ENCODE data around the gene LAMTOR2. TPM values are rescaled to one million over a fixed set of nuclear protein-coding genes. Genes with fewer than 3 reads are reported as not detected.

The LAMTOR2 gene
- total RNA-seq (48.5 and 73.1 TPM in 2 replicates), polyA plus RNA-seq (142 and 165 TPM in 2 replicates)

DNA sequence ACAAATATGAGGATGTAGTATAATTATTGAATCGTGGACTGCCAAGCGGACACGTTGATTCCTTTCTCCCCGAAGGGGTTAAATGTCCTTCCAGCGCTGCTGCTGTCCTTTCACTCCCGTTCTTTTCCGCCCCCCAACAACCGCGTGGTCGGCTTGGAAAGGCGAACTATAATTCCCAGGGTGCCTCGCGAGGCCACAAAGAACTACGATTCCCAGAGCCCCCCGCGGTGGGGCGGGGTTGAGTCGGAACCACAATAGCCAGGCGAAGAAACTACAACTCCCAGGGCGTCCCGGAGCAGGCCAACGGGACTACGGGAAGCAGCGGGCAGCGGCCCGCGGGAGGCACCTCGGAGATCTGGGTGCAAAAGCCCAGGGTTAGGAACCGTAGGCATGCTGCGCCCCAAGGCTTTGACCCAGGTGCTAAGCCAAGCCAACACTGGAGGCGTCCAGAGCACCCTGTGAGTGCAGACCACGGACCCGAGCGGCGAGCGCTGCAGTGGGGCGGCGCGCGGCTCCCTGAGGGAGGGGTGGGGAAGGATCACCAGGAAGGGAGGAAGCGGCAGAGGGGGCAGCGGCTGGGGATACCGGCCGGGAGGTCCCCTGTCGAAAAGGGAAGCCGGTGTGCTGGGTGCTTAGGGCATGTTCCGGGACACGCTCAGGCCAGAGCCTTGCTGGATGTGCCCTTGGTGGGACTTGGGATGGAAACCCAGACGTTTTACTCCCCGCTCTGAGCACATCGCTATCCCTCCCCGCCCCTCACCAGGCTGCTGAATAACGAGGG lies at the start of gene LAMTOR2:
TSS of gene LAMTOR2 (plus strand) at position 283 of the 781 bp plus-strand sequence. CDS start at position 391, 108 bp downstream.
- DNase-seq (ENCODE audit: low spot score), result peak; percentile 98
- peaks cover 4% of the 10 kb centered on the region for H4K20me1 ChIP-seq (ENCODE audit: insufficient read depth, poor library complexity, severe bottlenecking)
- H3K9me2 ChIP-seq (replicated peaks; ENCODE audit: insufficient read depth), result no peaks in the 10 kb centered on the region
- no peaks in the 10 kb centered on the region for H3K4me1 ChIP-seq (ENCODE audit: insufficient read depth)
- TF ChIP-seq EZH2phosphoT487 (IDR thresholded peaks at IDR 0.05; ENCODE audit: low read depth, severe bottlenecking, unreplicated experiment), result no peak
- peak within 1 kb of the TSS; percentile 94 for H2AFZ ChIP-seq
- H3K36me3 ChIP-seq (replicated peaks; ENCODE audit: insufficient read depth, low read depth), result no peaks in the 10 kb centered on the region
- no peaks in the 10 kb centered on the region for H3K27me3 ChIP-seq
- peak within 1 kb of the TSS; percentile 88 for H3K4me2 ChIP-seq
- H3K9me3 ChIP-seq (ENCODE audit: low read depth), result no peaks in the 10 kb centered on the region
- H3K79me2 ChIP-seq, result peaks cover 38% of the 10 kb centered on the region
- peak within 1 kb of the TSS; percentile 83 for H3K4me3 ChIP-seq
- peak within 1 kb of the TSS; percentile 97 for H3K27ac ChIP-seq
- WGBS (ENCODE audit: low lambda C conversion rate, missing lambda C conversion rate), result 1% methylated on average over 52 of the region's 53 CpGs

DNA sequence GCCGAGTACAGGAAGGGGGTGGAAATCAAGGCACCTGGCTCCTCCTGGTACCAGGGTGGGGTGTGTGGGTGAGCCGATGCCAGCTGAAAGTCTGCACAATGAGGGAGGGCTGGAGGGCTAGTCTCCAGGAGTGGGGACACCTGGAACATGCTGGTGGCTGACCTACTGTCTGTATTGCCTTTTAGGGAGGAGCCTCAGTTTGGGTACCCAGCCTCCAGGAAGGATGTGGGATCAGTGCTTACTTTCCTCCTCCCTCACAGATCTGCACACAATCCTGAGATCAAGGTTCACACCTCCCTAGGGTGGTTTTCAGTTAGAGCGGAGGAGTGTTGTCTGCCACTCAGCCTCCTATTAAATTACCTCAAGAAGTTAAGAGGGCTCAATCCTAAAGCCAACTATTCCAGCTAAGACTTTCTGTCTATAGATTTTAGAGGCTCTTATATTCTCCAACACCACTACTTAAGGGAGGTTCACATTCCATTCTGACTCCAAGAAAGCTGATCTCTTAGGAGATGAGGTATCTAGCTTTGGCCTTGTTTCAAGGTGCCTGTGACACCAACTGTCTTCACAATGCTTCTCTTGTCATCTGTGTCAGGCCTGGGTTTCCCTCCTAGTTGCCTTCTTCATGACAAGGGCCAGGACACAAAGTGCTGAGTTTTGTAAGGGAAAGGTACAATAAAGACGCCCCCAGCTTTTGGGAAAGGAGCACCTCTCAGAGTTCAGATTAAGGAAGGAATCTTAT lies 49.6 kb upstream of the LAMTOR2 start:
- Histone ChIP-seq H2AFZ (no peak overlapping the region), H3K9me3 (ENCODE audit: low read depth) (no peaks in the 10 kb centered on the region), H3K4me1 (ENCODE audit: insufficient read depth) (no peaks in the 10 kb centered on the region), H4K20me1 (ENCODE audit: insufficient read depth, poor library complexity, severe bottlenecking) (no peaks in the 10 kb centered on the region), H3K27ac (no peak overlapping the region), H3K27me3 (no peaks in the 10 kb centered on the region), H3K4me3 (no peak overlapping the region), H3K9me2 (replicated peaks; ENCODE audit: insufficient read depth) (no peaks in the 10 kb centered on the region), H3K36me3 (replicated peaks; ENCODE audit: insufficient read depth, low read depth) (no peaks in the 10 kb centered on the region), H3K4me2 (no peak overlapping the region), H3K79me2 (no peaks in the 10 kb centered on the region)
- no peak for TF ChIP-seq EZH2 (IDR thresholded peaks at IDR 0.05; ENCODE audit: borderline replicate concordance)
- TF ChIP-seq EZH2phosphoT487 (IDR thresholded peaks at IDR 0.05; ENCODE audit: low read depth, severe bottlenecking, unreplicated experiment), result no peak
- TF ChIP-seq, protein P1, sequence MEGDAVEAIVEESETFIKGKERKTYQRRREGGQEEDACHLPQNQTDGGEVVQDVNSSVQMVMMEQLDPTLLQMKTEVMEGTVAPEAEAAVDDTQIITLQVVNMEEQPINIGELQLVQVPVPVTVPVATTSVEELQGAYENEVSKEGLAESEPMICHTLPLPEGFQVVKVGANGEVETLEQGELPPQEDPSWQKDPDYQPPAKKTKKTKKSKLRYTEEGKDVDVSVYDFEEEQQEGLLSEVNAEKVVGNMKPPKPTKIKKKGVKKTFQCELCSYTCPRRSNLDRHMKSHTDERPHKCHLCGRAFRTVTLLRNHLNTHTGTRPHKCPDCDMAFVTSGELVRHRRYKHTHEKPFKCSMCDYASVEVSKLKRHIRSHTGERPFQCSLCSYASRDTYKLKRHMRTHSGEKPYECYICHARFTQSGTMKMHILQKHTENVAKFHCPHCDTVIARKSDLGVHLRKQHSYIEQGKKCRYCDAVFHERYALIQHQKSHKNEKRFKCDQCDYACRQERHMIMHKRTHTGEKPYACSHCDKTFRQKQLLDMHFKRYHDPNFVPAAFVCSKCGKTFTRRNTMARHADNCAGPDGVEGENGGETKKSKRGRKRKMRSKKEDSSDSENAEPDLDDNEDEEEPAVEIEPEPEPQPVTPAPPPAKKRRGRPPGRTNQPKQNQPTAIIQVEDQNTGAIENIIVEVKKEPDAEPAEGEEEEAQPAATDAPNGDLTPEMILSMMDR (IDR thresholded peaks at IDR 0.05; ENCODE audit: poor library complexity), result no peak
- 89% methylated on average over 4 of the region's 4 CpGs for WGBS (ENCODE audit: low lambda C conversion rate, missing lambda C conversion rate)
- no peak for DNase-seq (ENCODE audit: low spot score)

DNA sequence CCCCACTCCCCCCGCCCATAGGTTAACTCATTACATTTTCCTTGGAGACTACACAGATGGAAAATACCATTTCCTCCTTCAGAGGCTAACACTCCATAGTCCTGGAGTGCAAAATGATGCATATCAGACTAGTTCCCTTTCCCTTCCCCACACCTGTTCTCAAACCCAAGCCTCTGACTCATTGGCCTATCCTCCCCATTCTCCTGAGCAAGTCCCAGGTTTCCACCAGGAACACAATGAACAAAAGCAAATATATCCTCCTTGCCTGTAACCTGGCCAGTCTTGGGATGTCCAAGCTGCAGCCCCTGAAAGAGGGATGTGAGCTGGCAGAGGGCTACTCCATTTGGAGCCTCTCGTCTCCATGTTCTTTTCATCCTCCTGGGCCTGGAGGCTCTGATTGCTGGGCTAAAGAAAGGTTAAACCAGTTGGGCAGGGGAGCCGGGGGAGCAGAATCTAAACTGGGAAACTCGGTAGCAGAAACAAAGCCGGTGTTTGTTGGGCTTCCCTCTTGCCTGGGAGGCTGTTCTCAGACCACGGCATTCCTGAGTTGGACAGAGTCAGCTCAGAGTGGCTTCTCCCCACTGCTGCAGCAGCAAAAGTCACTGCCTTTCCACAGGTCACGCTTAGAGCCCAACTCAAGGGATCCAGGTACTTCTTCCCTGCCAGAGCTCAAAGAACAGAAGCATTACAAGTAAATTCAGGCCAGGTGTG lies 47.8 kb upstream of the LAMTOR2 start:
- Histone ChIP-seq H3K4me2 (no peak overlapping the region), H3K36me3 (replicated peaks; ENCODE audit: insufficient read depth, low read depth) (no peaks in the 10 kb centered on the region), H4K20me1 (ENCODE audit: insufficient read depth, poor library complexity, severe bottlenecking) (no peaks in the 10 kb centered on the region), H3K4me3 (no peak overlapping the region), H2AFZ (no peak overlapping the region), H3K9me3 (ENCODE audit: low read depth) (no peaks in the 10 kb centered on the region), H3K4me1 (ENCODE audit: insufficient read depth) (no peaks in the 10 kb centered on the region), H3K9me2 (replicated peaks; ENCODE audit: insufficient read depth) (no peaks in the 10 kb centered on the region), H3K79me2 (no peaks in the 10 kb centered on the region), H3K27ac (no peak overlapping the region), H3K27me3 (no peaks in the 10 kb centered on the region)
- no peak for DNase-seq (ENCODE audit: low spot score)
- TF ChIP-seq, protein P1 (IDR thresholded peaks at IDR 0.05; ENCODE audit: poor library complexity), result no peak
- TF ChIP-seq EZH2 (IDR thresholded peaks at IDR 0.05; ENCODE audit: borderline replicate concordance) (no peak), EZH2phosphoT487 (IDR thresholded peaks at IDR 0.05; ENCODE audit: low read depth, severe bottlenecking, unreplicated experiment) (no peak)
- 65% methylated on average over 7 of the region's 7 CpGs for WGBS (ENCODE audit: low lambda C conversion rate, missing lambda C conversion rate)
